ENCODE data around the gene PIGQ.

DNA sequence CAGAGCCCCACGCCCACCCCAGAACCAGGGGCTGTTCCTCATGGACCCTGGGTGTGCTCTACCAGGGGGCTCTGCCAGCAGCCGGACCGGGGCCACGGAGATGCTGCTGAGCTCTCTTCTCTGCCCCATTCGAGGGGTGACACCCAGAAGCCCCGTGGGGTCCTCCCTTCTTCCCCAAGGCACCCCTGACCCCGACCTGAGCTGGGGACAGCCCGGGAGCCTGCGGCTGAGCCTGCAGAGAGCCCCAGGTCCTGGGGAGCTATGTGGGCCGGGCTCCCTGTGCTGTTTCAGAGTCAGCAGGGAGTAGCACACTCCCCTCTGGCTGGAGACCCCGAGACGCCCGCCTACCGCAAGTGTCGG, 10.8 kb upstream of the PIGQ start:
- no peak for TF ChIP-seq GATA3 (IDR thresholded peaks at IDR 0.05; ENCODE audit: low read depth, low read length)
- no peak for TF ChIP-seq GATA2 (IDR thresholded peaks at IDR 0.05; ENCODE audit: low read depth, low read length)

Measured in SH-SY5Y (cell line).